Adrenal gland (tissue), 12 donors: ENCODE measurements around the gene NFIB. TPM values are rescaled to one million over a fixed set of nuclear protein-coding genes. Genes with fewer than 3 reads are reported as not detected.

Experiments
- DNase-seq, 7 donors: peaks; one replicate each; pipeline ENCODE4 v3.0.0-alpha.2; 2019 to 2020
- H3K27ac ChIP-seq, 5 donors: fragments of 200-600 bp; sonication (generic) in 4 of 5; 1 replicate in 3 of 5; 2 replicates in 2 of 5; pipeline versions ENCODE4 v1.5.1 to v1.8.0; 2016 to 2020; ENCODE audit warnings: mild to moderate bottlenecking in 1 of 5
- H3K27me3 ChIP-seq: fragments of 200-600 bp; 2 replicates; pipeline ENCODE4 v1.8.0; 2021
- H3K36me3 ChIP-seq, 2 donors: fragments of 200-600 bp; replicated peaks in 1 of 2; 1 replicate in 1 of 2; 2 replicates in 1 of 2; pipeline versions ENCODE4 v1.5.1 to v1.8.0; 2018 to 2022
- H3K4me1 ChIP-seq, 2 donors: fragments of 200-600 bp; replicated peaks in 1 of 2; 1 replicate in 1 of 2; 2 replicates in 1 of 2; pipeline versions ENCODE4 v1.5.1 to v1.8.0; 2018 to 2021
- H3K4me3 ChIP-seq, 4 donors: fragments of 200-600 bp; sonication (generic) in 3 of 4; one replicate each; pipeline ENCODE4 v1.5.1; 2016 to 2018
- H3K9me3 ChIP-seq, 3 donors: fragments of 200-600 bp; sonication (generic) in 1 of 3; replicated peaks in 1 of 3; 1 replicate in 2 of 3; 2 replicates in 1 of 3; pipeline versions ENCODE4 v1.5.1 to v1.8.0; 2016 to 2021
- POLR2A ChIP-seq, 2 donors: fragments of 450-650 bp; IDR thresholded peaks; one replicate each; pipeline ENCODE4 v1.6.1; 2017; ENCODE audit warnings: antibody characterized with exemption in 2 of 2, mild to moderate bottlenecking in 2 of 2, moderate library complexity in 1 of 2
- WGBS, 4 donors: extraction: QIAGEN DNeasy Blood & Tissue Kit in 2 of 4; methylation state at CpG; one replicate each; pipeline versions ENCODE4 v1.1.5 to v1.1.7; 2013 to 2017; 5-methylcytosine and 5-hydroxymethylcytosine counted together
- intact Hi-C, 2 donors: fragments of 100-400 bp; cut with DNase I; formaldehyde crosslinking; loops; one replicate each; pipeline versions ENCODE4 v1.14.1 to v1.15.0; 2022 to 2023
- polyA plus RNA-seq, 3 donors: library from polyadenylated mRNA; stranded (reverse); fragments of 200-250 nt in 2 of 3; fragments of 350-450 nt in 1 of 3; fragmentation: Illumina TruSeq in 1 of 3; extraction: RNeasy Lipid Tissue Mini Kit (QIAGEN cat#74804) in 1 of 3; gene quantifications; one replicate each; pipeline ENCODE4 v1.2.3, GENCODE V29; 2013 to 2014
- total RNA-seq, 9 donors: library from RNA; depleted of rRNA in 4 of 9; stranded (reverse); fragments of >200 nt in 4 of 9; fragments of 120-200 nt in 1 of 9; fragmentation: NEBNext Ultra II Directional in 1 of 9; extraction: Animal tissue kit (Norgen Biotek cat#: 25700) in 1 of 9; gene quantifications; one replicate each; pipeline versions ENCODE4 v1.1.0 to v1.2.4, GENCODE V29; 2013 to 2023
- TF ChIP-seq, protein P1 (sequence below), 6 experiments: fragments of 450-650 bp in 4 of 6; fragments of 200-600 bp in 2 of 6; sonication (generic) in 1 of 6; IDR thresholded peaks; 1 replicate in 5 of 6; 2 replicates in 1 of 6; pipeline versions ENCODE4 v1.5.1 to v1.8.0; 2016 to 2021; ENCODE audit warnings: antibody characterized with exemption in 6 of 6, mild to moderate bottlenecking in 2 of 6, moderate library complexity in 1 of 6
- donor health status: healthy with polysubstance abuse.
- donor health status: Bipolar disorder and iron deficiency.
- donor health status: DM: yes; HTN: yes; CAD: no.
- donor health status: DM: no; HTN: no; CAD: no.
- donor health status: DM: no; HTN: no; CAD: no.
- donor health status: DM: yes; HTN: yes; CAD: no.

NFIB gene
- total and polyA plus RNA-seq, 12 donors, result 10.9 to 84.1 (median 43.0) TPM

- H3K9me3 ChIP-seq, result no peaks in the 10 kb centered on the region
- 47 to 58% (median 50%) methylated on average over 9 of the region's 9 CpGs for WGBS, 4 donors
- H3K27ac ChIP-seq, result peak overlapping the region in 3 of 5 donors; percentile 27 to 57 (median 35)
- peak in 1 of 7 donors; percentile 35 for DNase-seq
- TF ChIP-seq POLR2A (IDR thresholded peaks at IDR 0.05), result peak in 1 of 2 donors; percentile 27
- TF ChIP-seq, protein P1, sequence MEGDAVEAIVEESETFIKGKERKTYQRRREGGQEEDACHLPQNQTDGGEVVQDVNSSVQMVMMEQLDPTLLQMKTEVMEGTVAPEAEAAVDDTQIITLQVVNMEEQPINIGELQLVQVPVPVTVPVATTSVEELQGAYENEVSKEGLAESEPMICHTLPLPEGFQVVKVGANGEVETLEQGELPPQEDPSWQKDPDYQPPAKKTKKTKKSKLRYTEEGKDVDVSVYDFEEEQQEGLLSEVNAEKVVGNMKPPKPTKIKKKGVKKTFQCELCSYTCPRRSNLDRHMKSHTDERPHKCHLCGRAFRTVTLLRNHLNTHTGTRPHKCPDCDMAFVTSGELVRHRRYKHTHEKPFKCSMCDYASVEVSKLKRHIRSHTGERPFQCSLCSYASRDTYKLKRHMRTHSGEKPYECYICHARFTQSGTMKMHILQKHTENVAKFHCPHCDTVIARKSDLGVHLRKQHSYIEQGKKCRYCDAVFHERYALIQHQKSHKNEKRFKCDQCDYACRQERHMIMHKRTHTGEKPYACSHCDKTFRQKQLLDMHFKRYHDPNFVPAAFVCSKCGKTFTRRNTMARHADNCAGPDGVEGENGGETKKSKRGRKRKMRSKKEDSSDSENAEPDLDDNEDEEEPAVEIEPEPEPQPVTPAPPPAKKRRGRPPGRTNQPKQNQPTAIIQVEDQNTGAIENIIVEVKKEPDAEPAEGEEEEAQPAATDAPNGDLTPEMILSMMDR (IDR thresholded peaks at IDR 0.05), result no peak
- H3K4me3 ChIP-seq, result peak overlapping the region in 1 of 4 donors; percentile 27
- intact Hi-C loops, result no loop called here
- H3K36me3 ChIP-seq, result no peaks in the 10 kb centered on the region
- peaks cover 21 to 53% of the 10 kb centered on the region in 2 donors for H3K4me1 ChIP-seq
- no peaks in the 10 kb centered on the region for H3K27me3 ChIP-seq
Measured at GRCh38 chr9:14300040-14300439, 13.9 kb downstream of the NFIB start.

GRCh38 chr9:14298601-14299022 lies 15.3 kb downstream of the NFIB start:
- WGBS, 4 donors, result 39 to 75% (median 51%) methylated on average over 6 to 7 of the region's 7 CpGs
- H3K4me1 ChIP-seq, result peaks cover 21 to 53% of the 10 kb centered on the region in 2 donors
- H3K27ac ChIP-seq, result peak overlapping the region in 1 of 5 donors; percentile 2
- DNase-seq, result no peak
- TF ChIP-seq POLR2A (IDR thresholded peaks at IDR 0.05), result no peak
- TF ChIP-seq, protein P1 (IDR thresholded peaks at IDR 0.05), result no peak
- intact Hi-C loops, result no loop called here
- H3K27me3 ChIP-seq, result no peaks in the 10 kb centered on the region
- no peaks in the 10 kb centered on the region for H3K9me3 ChIP-seq
- no peak overlapping the region for H3K4me3 ChIP-seq
- H3K36me3 ChIP-seq, result no peaks in the 10 kb centered on the region

DNA sequence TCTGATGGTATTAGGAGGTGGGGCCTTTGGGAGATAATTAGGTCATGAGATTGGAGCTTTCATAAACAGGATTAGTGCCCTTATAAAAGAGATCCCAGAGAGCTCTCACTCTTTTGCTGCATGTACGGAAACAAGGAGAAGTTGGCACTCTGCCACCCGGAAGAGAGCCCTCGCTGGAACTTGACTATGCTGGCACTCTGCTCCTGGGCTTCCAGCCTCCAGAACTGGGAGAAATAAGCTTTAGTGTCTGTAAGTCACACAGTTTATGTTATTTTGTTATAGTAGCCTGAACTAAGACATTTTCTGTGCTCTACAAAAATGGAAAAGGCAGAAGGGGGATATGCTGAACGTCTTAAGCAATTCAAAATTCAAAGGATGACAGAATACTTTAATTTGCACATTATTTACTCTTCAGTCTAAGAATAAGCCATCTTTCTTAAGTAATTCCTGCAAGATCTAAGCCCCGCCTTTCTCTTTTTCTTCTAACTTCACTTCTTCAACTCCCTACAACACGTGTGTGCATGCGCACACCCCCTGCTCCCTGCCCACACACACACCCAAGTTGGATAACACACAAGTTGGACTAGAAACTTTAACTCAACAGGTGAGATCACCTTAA lies 17.3 kb downstream of the NFIB start:
- Histone ChIP-seq H3K9me3 (no peaks in the 10 kb centered on the region), H3K27me3 (no peaks in the 10 kb centered on the region), H3K36me3 (no peaks in the 10 kb centered on the region), H3K4me3 (no peak overlapping the region), H3K4me1 (peaks cover 10 to 36% of the 10 kb centered on the region in 2 donors), H3K27ac (no peak overlapping the region)
- TF ChIP-seq, protein P1 (IDR thresholded peaks at IDR 0.05), result no peak
- no peak for TF ChIP-seq POLR2A (IDR thresholded peaks at IDR 0.05)
- 81 to 86% (median 82%) methylated on average over 7 of the region's 7 CpGs for WGBS, 4 donors
- DNase-seq, result no peak
- intact Hi-C loops, result no loop called here

DNA sequence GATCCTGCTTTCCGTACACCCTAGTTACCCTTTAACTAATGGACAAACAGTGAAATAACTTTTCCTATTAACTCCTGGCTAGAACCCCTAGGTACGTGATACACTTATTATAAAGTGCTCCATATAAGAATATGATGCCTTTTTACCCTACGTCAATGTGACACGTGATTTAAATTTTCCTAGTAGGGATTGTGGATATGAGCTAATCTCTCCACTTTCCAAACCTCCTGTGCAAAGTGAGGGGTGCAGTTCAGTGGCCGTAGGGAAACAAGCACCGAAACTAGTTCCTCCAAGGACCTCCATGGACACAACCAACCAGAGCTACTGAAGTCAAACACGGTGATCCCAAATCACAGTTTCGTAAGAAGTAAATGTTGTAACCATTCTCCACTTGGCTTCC lies 19.3 kb downstream of the NFIB start:
- no peak for DNase-seq
- Histone ChIP-seq H3K27ac (no peak overlapping the region), H3K9me3 (no peaks in the 10 kb centered on the region), H3K4me1 (peaks cover 7 to 30% of the 10 kb centered on the region in 2 donors), H3K4me3 (no peak overlapping the region), H3K27me3 (no peaks in the 10 kb centered on the region), H3K36me3 (no peaks in the 10 kb centered on the region)
- intact Hi-C loops, result no loop called here
- TF ChIP-seq, protein P1 (IDR thresholded peaks at IDR 0.05), result no peak
- TF ChIP-seq POLR2A (IDR thresholded peaks at IDR 0.05), result no peak
- 90 to 96% (median 95%) methylated on average over 8 of the region's 8 CpGs for WGBS, 4 donors
